ENCODE data around the gene UBE2V1.
"Not testable (repeated sequence)": the region's sequence is repeated elsewhere in the genome, so short reads cannot be mapped to it uniquely, and the experiment has no call there.

Gene UBE2V1

DNA sequence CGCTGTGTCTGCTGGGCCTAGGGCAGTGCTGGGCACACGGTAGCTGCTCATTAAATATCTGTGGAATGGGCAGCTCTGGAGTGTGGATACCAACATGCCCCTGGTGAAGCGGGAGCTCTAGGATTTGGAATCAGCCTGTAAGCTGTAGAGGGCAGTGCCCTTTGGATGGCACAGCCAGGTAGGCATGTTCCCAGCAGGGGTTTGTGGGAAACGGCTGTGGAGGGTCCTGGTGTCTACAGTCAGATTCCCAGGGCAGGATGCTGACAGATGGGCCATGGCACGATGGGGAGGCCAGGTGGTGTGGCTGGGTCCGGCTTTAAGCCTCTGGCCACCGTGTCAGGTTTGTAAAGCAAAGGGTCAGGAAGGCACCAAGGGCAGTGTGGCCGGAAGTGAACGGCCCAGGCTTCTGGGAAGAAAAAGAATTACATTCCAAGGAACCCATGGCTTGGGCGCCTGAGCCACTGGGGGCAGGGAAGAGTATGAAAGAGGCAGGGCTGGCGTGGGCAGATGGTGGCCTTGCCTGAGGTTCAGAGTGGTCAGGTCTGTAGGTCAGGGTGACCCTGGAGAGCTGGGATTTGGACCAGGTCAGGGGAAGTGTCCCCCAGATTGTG, 44.8 kb downstream of the UBE2V1 start:
- no peak overlapping the region for H3K27ac ChIP-seq (ENCODE audit: low read depth, low read length)
- H3K9ac ChIP-seq (ENCODE audit: low read depth, low read length), result no peak overlapping the region
- H3K9me3 ChIP-seq (ENCODE audit: control insufficient read depth, insufficient read depth, low read length), result no peaks in the 10 kb centered on the region
- H3K36me3 ChIP-seq (ENCODE audit: control insufficient read depth, insufficient read depth, low read length), result no peaks in the 10 kb centered on the region
- H3K27me3 ChIP-seq (ENCODE audit: control insufficient read depth, insufficient read depth, low read length), result no peaks in the 10 kb centered on the region
- no peak overlapping the region for H3K4me3 ChIP-seq (ENCODE audit: low read depth, low read length)
- no peaks in the 10 kb centered on the region for H3K4me1 ChIP-seq (ENCODE audit: control insufficient read depth, insufficient read depth, low read length)

DNA sequence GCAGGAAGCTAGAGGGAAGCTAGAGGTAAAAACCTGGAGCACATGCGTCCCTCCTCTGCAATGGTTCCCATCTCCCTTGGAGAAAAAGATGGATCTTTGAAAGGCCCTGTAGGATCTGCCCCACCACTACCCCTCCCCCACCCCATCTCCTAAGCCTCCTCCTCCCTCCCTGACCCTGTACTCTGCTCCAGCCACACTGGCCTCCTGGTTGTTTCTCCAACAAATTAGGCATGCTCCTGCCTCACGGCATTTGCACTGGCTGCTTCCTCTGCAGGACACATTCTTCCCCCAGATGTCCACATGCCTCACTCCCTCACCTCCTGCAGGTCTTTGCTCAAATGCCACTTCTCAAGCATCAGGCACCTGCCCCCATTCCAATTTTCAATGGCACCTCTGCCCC, 45.5 kb downstream of the UBE2V1 start:
- H3K27ac ChIP-seq (ENCODE audit: low read depth, low read length), result no peak overlapping the region
- H3K4me1 ChIP-seq (ENCODE audit: control insufficient read depth, insufficient read depth, low read length), result no peaks in the 10 kb centered on the region
- H3K36me3 ChIP-seq (ENCODE audit: control insufficient read depth, insufficient read depth, low read length), result no peaks in the 10 kb centered on the region
- no peaks in the 10 kb centered on the region for H3K9me3 ChIP-seq (ENCODE audit: control insufficient read depth, insufficient read depth, low read length)
- H3K27me3 ChIP-seq (ENCODE audit: control insufficient read depth, insufficient read depth, low read length), result no peaks in the 10 kb centered on the region
- no peak overlapping the region for H3K4me3 ChIP-seq (ENCODE audit: low read depth, low read length)
- H3K9ac ChIP-seq (ENCODE audit: low read depth, low read length), result no peak overlapping the region

DNA sequence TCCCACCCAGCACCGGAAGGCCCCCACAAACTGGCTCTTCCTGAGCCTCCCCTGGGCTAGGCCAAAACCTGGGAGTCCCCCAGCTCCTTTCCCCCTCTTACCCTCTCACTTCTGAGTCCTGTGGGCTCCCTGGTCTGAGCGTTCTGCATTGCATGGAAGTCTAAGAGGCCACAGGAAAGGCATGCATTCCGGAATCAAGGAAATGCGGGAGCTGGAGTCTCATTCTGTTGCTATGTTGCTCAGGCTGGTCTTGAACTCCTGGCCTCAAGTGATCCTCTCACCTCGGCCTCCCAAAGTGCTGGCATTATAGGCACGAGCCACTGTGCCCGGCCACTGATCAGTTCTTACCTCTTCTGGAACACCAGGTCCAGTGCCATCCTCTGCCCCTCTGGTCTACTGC, 45.9 kb downstream of the UBE2V1 start:
- no peak overlapping the region for H3K27ac ChIP-seq (ENCODE audit: low read depth, low read length)
- no peaks in the 10 kb centered on the region for H3K36me3 ChIP-seq (ENCODE audit: control insufficient read depth, insufficient read depth, low read length)

DNA sequence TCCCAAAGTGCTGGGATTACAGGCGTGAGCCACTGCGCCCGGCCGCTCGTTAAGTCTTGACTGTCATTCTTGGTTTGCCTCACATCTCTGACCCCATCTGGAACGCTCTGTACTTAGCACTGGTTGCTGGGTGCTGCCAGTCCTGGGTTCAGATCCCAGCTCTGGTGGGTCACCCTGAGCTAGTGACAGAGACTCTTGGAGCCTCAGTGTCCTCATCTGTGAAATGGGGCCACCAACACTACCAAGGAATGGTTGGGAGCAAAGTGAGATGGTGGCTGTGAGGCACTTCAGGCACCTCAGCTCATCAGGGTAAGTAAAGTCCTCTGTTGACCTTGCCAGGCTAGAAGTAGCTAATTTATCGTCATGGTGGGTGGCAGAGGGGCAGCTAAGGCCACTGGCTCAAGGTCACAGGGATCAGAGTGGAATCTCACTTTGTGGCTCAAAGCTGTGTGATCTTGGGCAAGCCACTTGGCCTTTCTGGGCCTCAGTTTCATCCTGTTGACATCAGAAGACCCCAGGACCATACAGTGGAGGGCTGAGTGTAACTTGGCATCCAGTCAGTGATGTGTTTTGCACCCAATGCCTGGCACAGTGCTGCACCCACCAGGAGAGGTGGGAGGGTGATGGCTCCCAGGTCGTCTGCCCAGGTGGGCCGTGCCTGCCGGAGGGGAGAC, 46.7 kb downstream of the UBE2V1 start:
- Histone ChIP-seq H3K27ac (ENCODE audit: low read depth, low read length) (no peak overlapping the region), H3K27me3 (ENCODE audit: control insufficient read depth, insufficient read depth, low read length) (no peaks in the 10 kb centered on the region), H3K4me3 (ENCODE audit: low read depth, low read length) (no peak overlapping the region), H3K9ac (ENCODE audit: low read depth, low read length) (no peak overlapping the region), H3K4me1 (ENCODE audit: control insufficient read depth, insufficient read depth, low read length) (no peaks in the 10 kb centered on the region), H3K9me3 (ENCODE audit: control insufficient read depth, insufficient read depth, low read length) (no peaks in the 10 kb centered on the region), H3K36me3 (ENCODE audit: control insufficient read depth, insufficient read depth, low read length) (no peaks in the 10 kb centered on the region)

More for the DNA sequence above, 45.9 kb downstream of the UBE2V1 start:
- H3K27me3 ChIP-seq (ENCODE audit: control insufficient read depth, insufficient read depth, low read length), result no peaks in the 10 kb centered on the region
- no peaks in the 10 kb centered on the region for H3K9me3 ChIP-seq (ENCODE audit: control insufficient read depth, insufficient read depth, low read length)
- no peak overlapping the region for H3K9ac ChIP-seq (ENCODE audit: low read depth, low read length)
- H3K4me3 ChIP-seq (ENCODE audit: low read depth, low read length), result no peak overlapping the region
- H3K4me1 ChIP-seq (ENCODE audit: control insufficient read depth, insufficient read depth, low read length), result no peaks in the 10 kb centered on the region

DNA sequence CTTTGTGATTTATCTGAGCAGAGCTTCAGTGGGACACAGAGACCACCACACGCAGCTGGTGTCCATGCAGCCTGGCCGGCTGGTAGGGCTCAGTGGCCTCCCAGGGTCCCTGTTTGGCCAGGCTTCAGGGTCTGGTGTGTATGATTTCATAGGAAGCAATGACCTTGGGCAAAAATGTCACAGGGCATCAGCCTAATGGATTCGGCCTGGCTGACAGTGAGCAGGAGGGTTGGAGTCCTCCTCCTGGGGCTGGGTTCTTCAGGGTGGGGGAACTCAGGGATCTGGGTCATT, 47.7 kb downstream of the UBE2V1 start:
- no peaks in the 10 kb centered on the region for H3K4me1 ChIP-seq (ENCODE audit: control insufficient read depth, insufficient read depth, low read length)
- H3K4me3 ChIP-seq (ENCODE audit: low read depth, low read length), result no peak overlapping the region
- H3K27me3 ChIP-seq (ENCODE audit: control insufficient read depth, insufficient read depth, low read length), result no peaks in the 10 kb centered on the region
- H3K9me3 ChIP-seq (ENCODE audit: control insufficient read depth, insufficient read depth, low read length), result no peaks in the 10 kb centered on the region
- H3K27ac ChIP-seq (ENCODE audit: low read depth, low read length), result no peak overlapping the region
- H3K9ac ChIP-seq (ENCODE audit: low read depth, low read length), result no peak overlapping the region
- H3K36me3 ChIP-seq (ENCODE audit: control insufficient read depth, insufficient read depth, low read length), result no peaks in the 10 kb centered on the region

DNA sequence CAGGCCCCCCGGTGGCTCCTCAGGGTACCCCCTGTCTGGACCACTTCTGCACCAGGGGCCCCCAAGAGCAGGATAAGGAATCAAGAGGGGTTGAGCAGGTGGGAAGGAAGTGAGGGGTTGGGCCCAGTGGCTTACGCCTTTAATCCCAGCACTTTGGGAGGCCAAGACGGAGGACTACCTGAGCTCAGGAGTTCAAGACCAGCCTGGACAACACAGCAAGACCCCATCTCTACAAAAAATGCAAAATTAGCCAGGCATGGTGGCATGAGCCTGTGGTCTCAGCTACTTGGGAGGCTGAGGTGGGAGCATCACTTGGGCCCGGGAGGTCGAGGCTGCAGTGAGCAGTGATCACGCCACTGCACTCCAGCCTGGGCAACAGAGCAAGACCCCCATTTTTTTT, 49.2 kb downstream of the UBE2V1 start:
- H3K27ac ChIP-seq (ENCODE audit: low read depth, low read length); H3K36me3 ChIP-seq (ENCODE audit: control insufficient read depth, insufficient read depth, low read length); H3K4me1 ChIP-seq (ENCODE audit: control insufficient read depth, insufficient read depth, low read length): not testable (repeated sequence)

DNA sequence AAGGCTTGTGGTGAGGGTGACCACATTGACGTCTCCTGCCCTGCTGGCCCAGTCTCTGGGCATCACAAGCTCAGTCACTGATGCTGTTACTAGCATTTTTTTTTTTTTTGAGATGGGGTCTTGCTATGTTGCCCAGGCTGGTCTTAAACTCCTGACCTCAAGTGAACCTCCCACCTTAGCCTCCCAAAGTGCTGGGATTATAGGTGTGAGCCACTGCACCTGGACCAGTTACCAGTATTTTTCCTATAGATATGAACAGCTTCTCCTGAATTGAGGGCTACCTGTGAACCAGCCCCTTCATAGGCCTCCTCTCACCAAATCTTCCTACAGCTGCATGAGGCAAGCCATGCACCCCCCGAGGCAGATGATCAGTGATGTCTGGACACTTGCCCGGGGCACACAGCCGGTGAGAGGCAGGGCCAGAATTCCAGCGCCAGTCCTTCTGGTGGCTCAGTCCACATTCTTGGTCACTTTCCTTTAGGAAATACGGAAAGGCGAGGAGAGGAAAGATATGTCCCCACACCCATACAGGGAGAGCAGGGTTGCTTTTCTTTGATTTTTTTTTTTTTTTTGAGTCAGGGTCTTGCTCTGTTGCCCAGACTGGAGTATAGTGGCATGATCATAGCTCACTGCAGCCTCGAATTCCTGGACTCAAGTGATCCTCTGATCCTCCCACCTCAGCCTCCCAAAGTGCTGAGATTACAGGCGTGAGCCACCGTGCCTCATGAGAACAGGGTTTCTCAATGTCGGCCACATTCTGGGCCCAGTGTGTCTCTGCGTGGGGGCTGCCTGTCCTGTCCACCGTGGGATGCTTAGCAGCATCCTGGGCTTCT, 50.7 kb downstream of the UBE2V1 start:
- Histone ChIP-seq H3K27ac (ENCODE audit: low read depth, low read length) (no peak overlapping the region), H3K9me3 (ENCODE audit: control insufficient read depth, insufficient read depth, low read length) (no peaks in the 10 kb centered on the region), H3K4me3 (ENCODE audit: low read depth, low read length) (no peak overlapping the region), H3K9ac (ENCODE audit: low read depth, low read length) (no peak overlapping the region), H3K4me1 (ENCODE audit: control insufficient read depth, insufficient read depth, low read length) (no peaks in the 10 kb centered on the region), H3K36me3 (ENCODE audit: control insufficient read depth, insufficient read depth, low read length) (no peaks in the 10 kb centered on the region), H3K27me3 (ENCODE audit: control insufficient read depth, insufficient read depth, low read length) (no peaks in the 10 kb centered on the region)

More for the DNA sequence above, 49.2 kb downstream of the UBE2V1 start:
- H3K9ac ChIP-seq (ENCODE audit: low read depth, low read length); H3K27me3 ChIP-seq (ENCODE audit: control insufficient read depth, insufficient read depth, low read length); H3K4me3 ChIP-seq (ENCODE audit: low read depth, low read length); H3K9me3 ChIP-seq (ENCODE audit: control insufficient read depth, insufficient read depth, low read length): not testable (repeated sequence)

DNA sequence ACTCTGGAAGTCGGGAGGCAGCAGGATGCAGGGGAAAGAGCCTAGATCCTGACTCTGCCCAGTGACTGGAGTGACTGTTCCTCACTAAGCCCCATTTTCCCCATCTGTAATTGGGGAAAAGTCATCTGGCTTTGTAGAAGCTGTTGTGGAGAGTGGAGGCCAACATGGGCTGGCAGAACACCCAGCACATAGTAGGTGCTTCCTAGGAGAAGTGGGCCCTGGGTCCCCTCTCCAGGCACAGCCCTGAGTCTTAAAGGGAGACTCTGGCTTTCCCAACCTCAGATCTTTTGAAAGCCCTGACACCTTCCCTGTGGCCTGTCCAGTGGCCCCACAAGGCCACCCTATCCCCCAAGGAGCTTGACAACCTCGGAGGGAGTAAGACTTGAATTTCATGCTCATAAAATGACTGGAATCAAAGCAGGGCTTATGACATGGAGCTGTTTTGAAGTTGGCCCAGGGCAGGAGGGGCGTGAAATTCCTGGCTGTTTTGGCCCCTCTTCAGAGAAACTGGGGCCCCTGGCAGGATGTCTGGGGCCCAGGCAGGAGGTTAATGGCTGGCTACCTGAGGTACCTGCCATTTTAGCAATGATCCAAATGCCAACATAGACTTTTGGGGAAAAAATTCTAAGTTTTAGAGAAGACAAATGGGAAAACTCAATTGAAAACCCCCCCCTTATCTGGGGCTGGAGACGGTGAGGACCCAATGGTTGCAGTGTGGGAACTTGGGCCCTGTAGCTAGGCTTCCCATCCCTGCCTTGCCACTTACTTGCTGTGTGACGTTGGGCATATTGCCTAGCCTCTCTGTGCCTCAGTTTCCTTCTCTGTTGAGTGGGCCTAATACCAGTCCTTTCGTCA, 51.6 kb downstream of the UBE2V1 start:
- Histone ChIP-seq H3K4me3 (ENCODE audit: low read depth, low read length) (no peak overlapping the region), H3K9ac (ENCODE audit: low read depth, low read length) (no peak overlapping the region), H3K27ac (ENCODE audit: low read depth, low read length) (no peak overlapping the region), H3K9me3 (ENCODE audit: control insufficient read depth, insufficient read depth, low read length) (no peaks in the 10 kb centered on the region), H3K36me3 (ENCODE audit: control insufficient read depth, insufficient read depth, low read length) (no peaks in the 10 kb centered on the region), H3K27me3 (ENCODE audit: control insufficient read depth, insufficient read depth, low read length) (no peaks in the 10 kb centered on the region), H3K4me1 (ENCODE audit: control insufficient read depth, insufficient read depth, low read length) (no peaks in the 10 kb centered on the region)

DNA sequence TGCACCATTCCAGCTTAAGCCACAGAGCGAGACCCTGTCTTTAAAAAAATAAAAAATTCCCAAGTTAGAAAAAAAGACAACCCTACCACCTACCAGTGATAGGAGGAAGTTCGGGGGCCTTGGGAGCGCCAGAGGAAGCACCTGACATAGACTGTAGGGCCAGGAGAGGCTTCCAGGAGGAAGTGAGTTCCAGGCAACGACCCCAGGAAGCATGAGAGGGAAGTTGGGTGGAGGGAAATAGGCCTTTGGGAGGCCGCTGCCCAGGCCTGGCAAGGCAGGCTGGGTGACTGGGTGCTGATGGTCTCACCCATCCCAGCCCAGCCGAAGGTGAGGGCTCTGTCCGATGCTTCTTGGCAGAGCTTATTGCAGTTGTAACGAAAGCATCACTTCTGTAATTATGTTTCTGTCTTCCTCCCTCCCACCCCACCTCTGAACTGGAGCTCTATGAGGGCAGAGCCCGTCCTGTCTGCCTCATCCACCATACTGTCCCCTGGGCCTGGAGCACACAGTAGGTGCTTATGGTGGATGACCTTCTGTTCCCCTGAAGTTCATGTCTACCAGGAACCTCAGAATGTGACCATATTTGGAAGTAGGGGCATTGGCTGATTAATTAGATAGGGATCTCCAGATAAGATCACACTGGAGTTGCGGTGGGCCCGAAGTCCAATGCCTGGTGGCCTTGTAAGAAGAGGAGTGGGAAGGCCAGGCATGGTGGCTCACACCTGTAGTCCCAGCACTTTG, 54.1 kb downstream of the UBE2V1 start:
- no peaks in the 10 kb centered on the region for H3K27me3 ChIP-seq (ENCODE audit: control insufficient read depth, insufficient read depth, low read length)
- H3K36me3 ChIP-seq (ENCODE audit: control insufficient read depth, insufficient read depth, low read length), result no peaks in the 10 kb centered on the region
- H3K9me3 ChIP-seq (ENCODE audit: control insufficient read depth, insufficient read depth, low read length), result no peaks in the 10 kb centered on the region
- no peak overlapping the region for H3K27ac ChIP-seq (ENCODE audit: low read depth, low read length)
- no peaks in the 10 kb centered on the region for H3K4me1 ChIP-seq (ENCODE audit: control insufficient read depth, insufficient read depth, low read length)
- H3K4me3 ChIP-seq (ENCODE audit: low read depth, low read length), result no peak overlapping the region
- H3K9ac ChIP-seq (ENCODE audit: low read depth, low read length), result no peak overlapping the region

DNA sequence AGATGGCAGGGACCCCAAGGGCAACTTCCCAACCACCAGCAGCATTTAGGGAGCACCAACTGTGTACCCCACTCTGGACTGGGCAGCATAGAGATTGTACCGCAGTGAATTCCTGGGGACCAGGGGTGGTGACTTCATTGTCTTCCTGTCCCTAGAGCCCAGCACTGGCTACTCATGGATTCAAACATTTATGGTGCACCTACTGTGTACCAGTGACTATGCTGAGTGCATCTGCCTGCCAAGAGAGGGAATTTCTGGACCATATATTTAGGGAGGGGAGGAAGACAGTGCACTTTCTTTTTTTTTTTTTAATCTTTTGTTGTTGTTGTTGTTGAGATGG, 55.3 kb downstream of the UBE2V1 start:
- H3K9me3 ChIP-seq (ENCODE audit: control insufficient read depth, insufficient read depth, low read length), result no peaks in the 10 kb centered on the region
- H3K4me1 ChIP-seq (ENCODE audit: control insufficient read depth, insufficient read depth, low read length), result no peaks in the 10 kb centered on the region
- no peaks in the 10 kb centered on the region for H3K36me3 ChIP-seq (ENCODE audit: control insufficient read depth, insufficient read depth, low read length)
- H3K4me3 ChIP-seq (ENCODE audit: low read depth, low read length), result no peak overlapping the region
- no peaks in the 10 kb centered on the region for H3K27me3 ChIP-seq (ENCODE audit: control insufficient read depth, insufficient read depth, low read length)
- no peak overlapping the region for H3K9ac ChIP-seq (ENCODE audit: low read depth, low read length)
- H3K27ac ChIP-seq (ENCODE audit: low read depth, low read length), result no peak overlapping the region
